PC-3 (cell line): Measurements from ENCODE around the gene FAM72B.
"Not testable (repeated sequence)": the region's sequence is repeated elsewhere in the genome, so short reads cannot be mapped to it uniquely, and the experiment has no call there.

Experiments used
- CTCF ChIP-seq: fragments of 300-600 bp; sonication (generic); conservative IDR thresholded peaks from 2 replicates; pipeline ENCODE4 v1.5.1; 2017; ENCODE audit warnings: antibody characterized with exemption, low read depth, mild to moderate bottlenecking, low read length
- EZH2 ChIP-seq: fragments of 300-600 bp; sonication (generic); IDR thresholded peaks from one replicate; pipeline ENCODE4 v1.6.1; 2017; ENCODE audit warnings: antibody characterized with exemption, mild to moderate bottlenecking, low read length; ENCODE audit not compliant: unreplicated experiment
- EZH2phosphoT487 ChIP-seq: fragments of 300-600 bp; sonication (generic); IDR thresholded peaks from 2 replicates; pipeline ENCODE4 v1.6.1; 2018; ENCODE audit warnings: mild to moderate bottlenecking, antibody characterized with exemption, low read length, borderline replicate concordance

GRCh38 chr1:121213491-121213890 lies 29.4 kb upstream of the FAM72B start:
- not testable (repeated sequence) for TF ChIP-seq CTCF, EZH2, EZH2phosphoT487
